Measurements from ENCODE around the gene PLCH2. TPM values are rescaled to one million over a fixed set of nuclear protein-coding genes. Genes with fewer than 3 reads are reported as not detected.
"Not testable (repeated sequence)": the region's sequence is repeated elsewhere in the genome, so short reads cannot be mapped to it uniquely, and the experiment has no call there.

The PLCH2 gene
- total RNA-seq, 4 donors from 2014 or later, result 83.3 to 324 (median 130) TPM

DNA sequence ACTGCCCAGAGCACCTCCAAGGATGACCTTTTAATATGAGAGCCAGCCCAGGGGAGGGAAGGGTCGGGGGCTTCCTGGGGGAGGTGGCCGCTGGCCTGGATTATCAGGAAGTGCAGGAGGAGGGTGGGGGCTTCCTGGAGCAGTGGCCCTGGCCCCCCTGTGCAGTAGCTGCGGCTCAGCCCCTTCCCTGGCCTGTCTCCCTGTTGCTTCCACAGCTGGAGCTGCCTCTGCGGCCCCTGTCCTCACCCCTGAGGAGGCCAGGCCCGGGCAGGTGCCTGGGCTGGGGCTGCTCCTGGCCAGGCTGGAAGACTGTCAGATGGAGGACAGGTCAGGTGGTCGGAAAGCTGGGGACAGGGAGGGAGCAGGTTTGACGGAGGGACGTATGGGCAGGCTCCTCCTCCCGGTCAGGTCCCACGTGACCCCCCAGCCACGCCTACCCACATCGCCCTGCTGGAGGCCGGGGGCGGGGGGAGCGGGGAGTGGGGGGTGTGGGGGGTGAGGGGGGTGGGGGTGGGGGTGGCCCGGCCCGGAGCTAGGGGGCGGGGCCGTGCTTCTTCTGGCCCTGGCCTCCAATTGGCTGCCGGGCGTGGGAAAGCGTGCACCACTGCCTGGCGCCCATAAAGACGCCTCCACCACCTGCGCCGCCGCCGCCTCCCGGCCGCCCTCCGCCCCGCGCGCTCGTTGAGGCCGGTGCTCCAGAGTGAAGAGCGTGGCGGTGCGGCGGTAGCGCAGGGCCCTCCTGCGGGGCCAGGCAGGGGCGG lies 69.8 kb downstream of the PLCH2 start:
- H3K4me3 ChIP-seq, result peak overlapping the region; percentile 64
- H3K27me3 ChIP-seq, result peaks cover 2% of the 10 kb centered on the region
- H3K9me3 ChIP-seq, result no peaks in the 10 kb centered on the region
- peak overlapping the region; percentile 95 for H3K27ac ChIP-seq
- WGBS, result no CpG with 5 or more reads among the region's 43 CpGs
- peaks cover 79% of the 10 kb centered on the region for H3K4me1 ChIP-seq
- peak; percentile 95 to 96 for DNase-seq (ENCODE audit: low spot score in 2 of 2)
- no peaks in the 10 kb centered on the region for H3K36me3 ChIP-seq
- TF ChIP-seq POLR2A (IDR thresholded peaks at IDR 0.05) (peak in 1 of 2 donors; percentile 13), EP300 (IDR thresholded peaks at IDR 0.05) (no peak)

GRCh38 chr1:2546515-2547209 lies 70.6 kb downstream of the PLCH2 start:
- peak overlapping the region; percentile 64 for H3K4me3 ChIP-seq
- H3K4me1 ChIP-seq, result peaks cover 72% of the 10 kb centered on the region
- H3K9me3 ChIP-seq, result no peaks in the 10 kb centered on the region
- peak overlapping the region; percentile 95 for H3K27ac ChIP-seq
- TF ChIP-seq POLR2AphosphoS5 (IDR thresholded peaks at IDR 0.05), result no peak
- TF ChIP-seq, protein P1, sequence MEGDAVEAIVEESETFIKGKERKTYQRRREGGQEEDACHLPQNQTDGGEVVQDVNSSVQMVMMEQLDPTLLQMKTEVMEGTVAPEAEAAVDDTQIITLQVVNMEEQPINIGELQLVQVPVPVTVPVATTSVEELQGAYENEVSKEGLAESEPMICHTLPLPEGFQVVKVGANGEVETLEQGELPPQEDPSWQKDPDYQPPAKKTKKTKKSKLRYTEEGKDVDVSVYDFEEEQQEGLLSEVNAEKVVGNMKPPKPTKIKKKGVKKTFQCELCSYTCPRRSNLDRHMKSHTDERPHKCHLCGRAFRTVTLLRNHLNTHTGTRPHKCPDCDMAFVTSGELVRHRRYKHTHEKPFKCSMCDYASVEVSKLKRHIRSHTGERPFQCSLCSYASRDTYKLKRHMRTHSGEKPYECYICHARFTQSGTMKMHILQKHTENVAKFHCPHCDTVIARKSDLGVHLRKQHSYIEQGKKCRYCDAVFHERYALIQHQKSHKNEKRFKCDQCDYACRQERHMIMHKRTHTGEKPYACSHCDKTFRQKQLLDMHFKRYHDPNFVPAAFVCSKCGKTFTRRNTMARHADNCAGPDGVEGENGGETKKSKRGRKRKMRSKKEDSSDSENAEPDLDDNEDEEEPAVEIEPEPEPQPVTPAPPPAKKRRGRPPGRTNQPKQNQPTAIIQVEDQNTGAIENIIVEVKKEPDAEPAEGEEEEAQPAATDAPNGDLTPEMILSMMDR (IDR thresholded peaks at IDR 0.05), result peak in 1 of 2 donors; percentile 13
- 2% methylated on average over 9 of the region's 52 CpGs for WGBS
- H3K27me3 ChIP-seq, result no peaks in the 10 kb centered on the region
- H3K36me3 ChIP-seq, result no peaks in the 10 kb centered on the region
- peak; percentile 90 to 93 for DNase-seq (ENCODE audit: low spot score in 2 of 2)

GRCh38 chr1:2547210-2548067 lies 71.3 kb downstream of the PLCH2 start:
- TF ChIP-seq, protein P1 (IDR thresholded peaks at IDR 0.05), result no peak
- no peak for TF ChIP-seq POLR2AphosphoS5 (IDR thresholded peaks at IDR 0.05)
- TF ChIP-seq EP300 (IDR thresholded peaks at IDR 0.05), result no peak
- TF ChIP-seq POLR2A (IDR thresholded peaks at IDR 0.05), result no peak
- Histone ChIP-seq H3K4me1 (peaks cover 68% of the 10 kb centered on the region), H3K36me3 (no peaks in the 10 kb centered on the region), H3K4me3 (peak overlapping the region; percentile 64), H3K27me3 (no peaks in the 10 kb centered on the region), H3K27ac (peak overlapping the region; percentile 95), H3K9me3 (no peaks in the 10 kb centered on the region)
- DNase-seq (ENCODE audit: low spot score in 2 of 2), result no peak
- 6% methylated on average over 6 of the region's 27 CpGs for WGBS

DNA sequence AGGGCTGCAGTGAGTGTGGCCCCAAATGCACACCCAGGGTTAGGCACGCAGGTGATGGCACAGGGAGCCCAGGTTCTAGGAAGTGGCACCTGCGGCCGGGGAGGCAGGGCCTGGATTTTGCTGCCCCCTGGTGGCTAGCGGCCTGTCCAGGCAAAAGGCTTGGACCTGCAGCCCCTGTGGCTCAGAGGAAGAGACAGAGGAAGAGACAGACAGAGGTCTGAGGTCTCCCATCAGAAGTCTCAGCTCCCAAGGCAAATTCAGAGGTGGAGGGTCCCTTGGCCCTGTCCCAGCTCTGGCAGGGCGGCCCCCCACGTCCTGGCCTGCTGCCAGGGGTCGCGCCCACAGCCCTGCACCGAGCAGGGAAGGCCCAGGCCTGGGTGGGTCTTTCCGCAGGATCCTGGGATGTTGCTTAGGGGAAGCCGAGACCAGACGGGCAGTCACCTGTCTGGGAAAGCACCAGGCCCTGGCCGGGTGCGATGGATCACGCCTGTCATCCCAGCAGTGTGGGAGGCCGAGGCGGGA lies 72.0 kb downstream of the PLCH2 start:
- peaks cover 68% of the 10 kb centered on the region for H3K4me1 ChIP-seq
- H3K9me3 ChIP-seq, result no peaks in the 10 kb centered on the region
- H3K27me3 ChIP-seq, result no peaks in the 10 kb centered on the region
- H3K4me3 ChIP-seq, result peak overlapping the region; percentile 64
- TF ChIP-seq POLR2AphosphoS5 (IDR thresholded peaks at IDR 0.05) (no peak), POLR2A (IDR thresholded peaks at IDR 0.05) (peak in 1 of 2 donors; percentile 14)
- TF ChIP-seq, protein P1 (IDR thresholded peaks at IDR 0.05), result peak; percentile 84 to 93
- 0% methylated on average over 3 of the region's 17 CpGs for WGBS
- H3K27ac ChIP-seq, result peak overlapping the region; percentile 95
- DNase-seq (ENCODE audit: low spot score in 2 of 2), result peak; percentile 89 to 92
- no peaks in the 10 kb centered on the region for H3K36me3 ChIP-seq

DNA sequence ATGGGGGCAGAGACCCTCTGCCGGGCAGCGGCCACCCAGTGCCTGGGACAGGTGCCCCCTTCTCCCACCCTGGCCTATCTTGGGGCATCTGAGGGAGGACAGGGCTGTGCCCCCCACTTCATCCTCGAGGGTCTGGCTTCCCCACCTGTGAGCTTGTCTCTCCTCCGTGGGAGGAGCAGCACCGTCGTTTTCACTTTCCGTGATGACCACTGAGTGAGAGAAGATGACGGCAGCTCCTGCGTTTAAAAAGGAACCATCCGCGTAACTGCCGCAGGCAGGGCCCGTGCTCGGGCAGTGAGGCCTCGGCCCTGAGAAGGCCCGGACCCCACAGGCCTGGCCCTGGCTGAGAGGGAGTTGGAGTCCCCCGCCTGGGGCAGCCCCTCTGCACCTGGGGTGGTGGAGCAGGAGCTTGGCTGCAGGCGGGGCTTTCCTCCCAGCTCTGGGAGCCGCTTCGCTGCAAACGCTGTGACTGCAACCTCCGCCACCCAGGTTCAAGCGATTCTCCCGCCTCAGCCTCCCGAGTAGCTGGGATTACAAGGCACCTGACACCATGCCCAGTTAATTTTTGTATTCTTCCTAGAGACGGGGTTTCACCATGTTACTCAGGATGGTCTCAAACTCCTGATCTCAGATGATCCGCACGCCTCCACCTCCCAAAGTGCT lies 73.4 kb downstream of the PLCH2 start:
- H3K9me3 ChIP-seq; DNase-seq (ENCODE audit: low spot score in 2 of 2); H3K36me3 ChIP-seq; H3K27me3 ChIP-seq: not testable (repeated sequence)
- H3K4me3 ChIP-seq, result peak overlapping the region; percentile 64
- H3K27ac ChIP-seq, result peak overlapping the region; percentile 95
- peaks cover 60% of the 10 kb centered on the region for H3K4me1 ChIP-seq
- WGBS, result 86% methylated on average over 9 of the region's 28 CpGs

- H3K9me3 ChIP-seq, result not testable (repeated sequence)
These were observed 74.3 kb downstream of the PLCH2 start for GRCh38 chr1:2550309-2550861.

GRCh38 chr1:2551544-2551943 lies 75.5 kb downstream of the PLCH2 start:
- H3K27me3 ChIP-seq; DNase-seq (ENCODE audit: low spot score in 2 of 2); H3K27ac ChIP-seq; H3K4me3 ChIP-seq; H3K36me3 ChIP-seq; H3K9me3 ChIP-seq: not testable (repeated sequence)
- 82% methylated on average over 5 of the region's 9 CpGs for WGBS
- peaks cover 55% of the 10 kb centered on the region for H3K4me1 ChIP-seq

More at GRCh38 chr1:2550309-2550861, 74.3 kb downstream of the PLCH2 start:
- not testable (repeated sequence) for H3K4me3 ChIP-seq; DNase-seq (ENCODE audit: low spot score in 2 of 2); H3K27me3 ChIP-seq; H3K36me3 ChIP-seq
- Histone ChIP-seq H3K27ac (peak overlapping the region; percentile 18), H3K4me1 (peaks cover 59% of the 10 kb centered on the region)
- 67% methylated on average over 2 of the region's 12 CpGs for WGBS
